Vagina (tissue), 2 donors: Measurements from ENCODE around the gene ITGAL.
A peak's percentile ranks its signal among the peaks of the same experiment; 100 is the strongest.

Experiments used
- CTCF ChIP-seq, 3 experiments: fragments of 450-650 bp in 2 of 3; fragments of 200-600 bp in 1 of 3; sonication (generic) in 1 of 3; IDR thresholded peaks; one replicate each; pipeline ENCODE4 v1.5.1; 2017 to 2019; ENCODE audit warnings: antibody characterized with exemption in 3 of 3, mild to moderate bottlenecking in 2 of 3, moderate library complexity in 2 of 3
- POLR2A ChIP-seq, 2 donors: fragments of 450-650 bp; IDR thresholded peaks; one replicate each; pipeline ENCODE4 v1.6.1; 2017; ENCODE audit warnings: antibody characterized with exemption in 2 of 2, mild to moderate bottlenecking in 2 of 2, moderate library complexity in 2 of 2
- POLR2AphosphoS5 ChIP-seq, 2 donors: sonication (generic); formaldehyde crosslinking; IDR thresholded peaks; one replicate each; pipeline ENCODE4 v1.9.0; 2017; ENCODE audit warnings: antibody characterized with exemption in 2 of 2, mild to moderate bottlenecking in 2 of 2, low read depth in 1 of 2; ENCODE audit not compliant: insufficient read depth in 1 of 2

DNA sequence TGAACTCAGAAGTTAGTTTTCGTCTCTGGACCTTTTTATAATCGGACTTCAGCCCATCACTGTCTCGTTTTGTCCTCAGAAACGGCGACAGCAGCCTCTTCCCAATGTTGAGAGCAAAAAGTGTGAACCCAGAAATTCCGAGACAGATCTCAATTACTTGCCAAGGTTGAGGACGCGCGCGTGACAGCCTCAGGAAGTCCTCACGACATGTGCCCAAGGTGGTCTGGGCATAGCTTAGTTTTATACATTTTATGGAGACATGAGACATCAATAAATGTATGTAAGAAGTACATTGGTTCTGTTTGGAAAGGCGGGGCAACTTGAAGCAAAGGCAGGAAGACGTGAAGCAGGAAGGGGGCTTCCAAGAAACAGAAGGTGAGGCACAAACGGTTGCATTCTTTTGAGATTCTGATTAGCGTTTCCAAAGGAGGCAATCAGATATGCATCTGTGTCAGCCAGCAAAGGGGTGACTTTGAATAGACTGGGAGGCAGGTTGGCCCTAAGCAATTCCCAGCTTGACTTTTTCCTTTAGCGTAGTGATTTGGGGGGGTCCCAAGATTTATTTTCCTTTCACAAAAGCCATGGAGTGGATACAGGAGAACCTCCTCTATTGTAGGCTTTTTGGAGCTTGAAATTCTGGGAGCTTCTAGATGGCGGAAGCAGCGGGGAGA, 62.7 kb downstream of the ITGAL start:
- TF ChIP-seq POLR2AphosphoS5 (IDR thresholded peaks at IDR 0.05; ENCODE audit: insufficient read depth in 1 of 2, low read depth in 1 of 2) = peak in 1 of 2 donors; percentile 50
- TF ChIP-seq CTCF (IDR thresholded peaks at IDR 0.05) = no peak
- no peak for TF ChIP-seq POLR2A (IDR thresholded peaks at IDR 0.05)
